HepG2 (cell line): ENCODE results near the gene CATSPERD. TPM values are rescaled to one million over a fixed set of nuclear protein-coding genes. Genes with fewer than 3 reads are reported as not detected.
A peak's percentile ranks its signal among the peaks of the same experiment; 100 is the strongest.

ENCODE experiments used
- ATM ChIP-seq: fragments of 450-650 bp; IDR thresholded peaks from 2 replicates; pipeline ENCODE4 v1.7.1; 2017; ENCODE audit warnings: mild to moderate bottlenecking, borderline replicate concordance
- ELF3 ChIP-seq: IDR thresholded peaks from 2 replicates; pipeline ENCODE4 v1.6.1; 2016; ENCODE audit warnings: missing genetic modification reagents, missing compliant biosample characterization
- GATAD2A ChIP-seq: IDR thresholded peaks from 2 replicates; pipeline ENCODE4 v1.6.1; 2016
- JUNB ChIP-seq: sonication (generic); formaldehyde crosslinking; IDR thresholded peaks from 2 replicates; pipeline ENCODE4 v1.8.0; 2022; ENCODE audit warnings: missing genetic modification reagents, mild to moderate bottlenecking, borderline replicate concordance
- KMT2B ChIP-seq: IDR thresholded peaks from 2 replicates; pipeline ENCODE4 v1.6.1; 2016; ENCODE audit warnings: missing genetic modification reagents, missing compliant biosample characterization
- NFIB ChIP-seq: sonication (generic); formaldehyde crosslinking; IDR thresholded peaks from 2 replicates; pipeline ENCODE4 v1.9.0; 2021; ENCODE audit warnings: missing genetic modification reagents, mild to moderate bottlenecking, borderline replicate concordance
- SRSF9 ChIP-seq: fragments of 200-400 bp; formaldehyde crosslinking; IDR thresholded peaks from 2 replicates; pipeline ENCODE4 v1.6.1; 2018; ENCODE audit warnings: borderline replicate concordance, mild to moderate bottlenecking, low read depth, low read length; ENCODE audit not compliant: insufficient read depth, poor library complexity, severe bottlenecking
- ZIK1 ChIP-seq: sonication (generic); formaldehyde crosslinking; IDR thresholded peaks from 2 replicates; pipeline ENCODE4 v1.5.0; 2020; ENCODE audit warnings: mild to moderate bottlenecking, low read depth, missing genetic modification reagents, borderline replicate concordance
- ZNF138 ChIP-seq: sonication (generic); formaldehyde crosslinking; IDR thresholded peaks from 2 replicates; pipeline ENCODE4 v1.5.0; 2020; ENCODE audit warnings: mild to moderate bottlenecking, low read depth, missing genetic modification reagents
- ZNF543 ChIP-seq: sonication (generic); formaldehyde crosslinking; IDR thresholded peaks from 2 replicates; pipeline ENCODE4 v1.4.0; 2020; ENCODE audit warnings: mild to moderate bottlenecking, missing genetic modification reagents
- ZNF556 ChIP-seq: sonication (generic); formaldehyde crosslinking; IDR thresholded peaks from 2 replicates; pipeline ENCODE4 v1.4.0; 2020; ENCODE audit warnings: mild to moderate bottlenecking, missing genetic modification reagents, borderline replicate concordance
- ZNF614 ChIP-seq: IDR thresholded peaks from 2 replicates; pipeline ENCODE4 v1.6.1; 2018; ENCODE audit warnings: missing biosample characterization, missing genetic modification reagents, inconsistent platforms, borderline replicate concordance
- ZSCAN29 ChIP-seq: sonication (generic); formaldehyde crosslinking; conservative IDR thresholded peaks from 2 replicates; pipeline ENCODE4 v1.4.0; 2020; ENCODE audit warnings: mild to moderate bottlenecking, missing genetic modification reagents
- polyA plus RNA-seq, 8 experiments: library from polyadenylated mRNA; depleted of rRNA in 3 of 8; stranded (reverse) in 7 of 8; unstranded in 1 of 8; fragments of >200 nt; fragmentation: Illumina TruSeq in 4 of 8; extraction: Trizol in 4 of 8; gene quantifications; 2 replicates each; pipeline versions ENCODE4 v1.2.1 to v1.2.3, GENCODE V29; 2011 to 2016; ENCODE audit warnings: low read depth in 4 of 8, missing spikeins in 1 of 8, mixed read lengths in 1 of 8; ENCODE audit not compliant: insufficient read depth in 1 of 8
- total RNA-seq, 5 experiments: library from RNA; depleted of rRNA; stranded (reverse); fragments of >200 nt; fragmentation: Illumina TruSeq; extraction: Trizol; gene quantifications; 2 replicates each; pipeline ENCODE4 v1.2.3, GENCODE V29; 2016; ENCODE audit warnings: low read depth in 1 of 5
- TF ChIP-seq, protein P1 (sequence below): sonication (generic); IDR thresholded peaks from 2 replicates; pipeline ENCODE4 v1.6.1; 2016; ENCODE audit warnings: low read depth, borderline replicate concordance
- TF ChIP-seq, protein P2 (sequence below): sonication (generic); formaldehyde crosslinking; IDR thresholded peaks from 2 replicates; pipeline ENCODE4 v1.8.0; 2022; ENCODE audit warnings: mild to moderate bottlenecking, missing genetic modification reagents, borderline replicate concordance
- TF ChIP-seq, protein P3 (sequence below): sonication (generic); formaldehyde crosslinking; IDR thresholded peaks from 2 replicates; pipeline ENCODE4 v1.5.0; 2020; ENCODE audit warnings: missing genetic modification reagents
- TF ChIP-seq, protein P4 (sequence below): sonication (generic); formaldehyde crosslinking; IDR thresholded peaks from 2 replicates; pipeline ENCODE4 v1.5.0; 2020; ENCODE audit warnings: mild to moderate bottlenecking, missing genetic modification reagents, borderline replicate concordance
- TF ChIP-seq, protein P5 (sequence below): sonication (generic); formaldehyde crosslinking; IDR thresholded peaks from 2 replicates; pipeline ENCODE4 v1.4.0; 2020; ENCODE audit warnings: missing genetic modification reagents, borderline replicate concordance

Gene CATSPERD
- total and polyA plus RNA-seq, 2 of the 13 experiments (the other 11 are each of a cell fraction or from before 2014, with no cell fraction given), result 0.04 TPM; not detected in 1

DNA sequence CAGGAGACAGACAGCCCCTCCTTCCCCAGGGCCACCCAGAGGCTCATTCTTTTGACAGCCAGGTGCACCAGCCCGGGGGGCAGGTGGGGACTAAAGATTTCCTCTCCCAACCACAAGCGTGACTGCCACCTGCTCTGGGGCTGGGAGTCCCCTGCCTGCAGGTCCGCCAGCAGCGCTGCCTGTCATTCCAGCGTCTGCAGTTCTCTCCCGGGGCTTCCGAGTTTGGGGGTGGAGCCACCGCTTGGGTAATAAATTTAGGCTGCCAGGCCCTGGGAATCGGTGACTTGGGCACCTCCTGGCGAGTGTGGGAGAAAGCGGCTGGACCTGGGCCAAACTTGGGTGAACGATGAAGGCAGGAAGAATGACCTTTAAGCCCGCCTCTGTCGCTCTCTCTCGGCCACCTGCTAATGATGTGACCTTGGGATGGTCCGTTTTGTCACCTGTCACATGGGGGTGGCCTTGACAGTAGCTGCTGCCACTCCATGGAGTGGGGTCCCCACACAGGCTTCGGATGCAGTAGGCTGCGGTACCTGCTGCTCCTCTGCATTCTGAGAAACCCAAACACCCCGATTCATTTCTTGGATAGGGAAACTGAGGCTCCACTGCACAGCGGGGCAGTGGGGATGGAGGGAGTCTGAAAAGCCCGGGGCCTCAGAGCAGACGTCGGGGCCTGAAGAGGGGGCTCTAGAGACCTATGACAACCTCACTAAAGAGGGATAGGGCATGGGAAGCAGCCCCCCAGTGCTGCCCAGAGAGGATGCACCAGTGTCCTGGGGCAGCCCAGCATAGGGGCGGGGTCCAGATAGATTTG is 106.3 kb downstream of the CATSPERD start (continued):
- TF ChIP-seq ZSCAN29 (CRISPR knock-in tag) (peak; percentile 73; the same call in 1 of the 2 replicates), KMT2B (no peak), JUNB (no peak), ZNF556 (0 out of 2 replicates have a peak, but pooled peaks have one; percentile 64), ZNF614 (CRISPR knock-in tag) (peak; percentile 72; the same call in 1 of the 2 replicates), ZNF543 (0 out of 2 replicates have a peak, but pooled peaks have one; percentile 43), ZIK1 (peak; percentile 56; the same call in 1 of the 2 replicates), ELF3 (CRISPR knock-in tag) (peak; percentile 35; the same call in 1 of the 2 replicates), SRSF9 (no peak), ATM (no peak), NFIB (CRISPR knock-in tag) (no peak), GATAD2A (CRISPR knock-in tag) (peak; percentile 77), ZNF138 (CRISPR knock-in tag) (no peak)
- TF ChIP-seq, protein P1, sequence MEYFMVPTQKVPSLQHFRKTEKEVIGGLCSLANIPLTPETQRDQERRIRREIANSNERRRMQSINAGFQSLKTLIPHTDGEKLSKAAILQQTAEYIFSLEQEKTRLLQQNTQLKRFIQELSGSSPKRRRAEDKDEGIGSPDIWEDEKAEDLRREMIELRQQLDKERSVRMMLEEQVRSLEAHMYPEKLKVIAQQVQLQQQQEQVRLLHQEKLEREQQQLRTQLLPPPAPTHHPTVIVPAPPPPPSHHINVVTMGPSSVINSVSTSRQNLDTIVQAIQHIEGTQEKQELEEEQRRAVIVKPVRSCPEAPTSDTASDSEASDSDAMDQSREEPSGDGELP, result peak; percentile 85
- TF ChIP-seq, protein P2, sequence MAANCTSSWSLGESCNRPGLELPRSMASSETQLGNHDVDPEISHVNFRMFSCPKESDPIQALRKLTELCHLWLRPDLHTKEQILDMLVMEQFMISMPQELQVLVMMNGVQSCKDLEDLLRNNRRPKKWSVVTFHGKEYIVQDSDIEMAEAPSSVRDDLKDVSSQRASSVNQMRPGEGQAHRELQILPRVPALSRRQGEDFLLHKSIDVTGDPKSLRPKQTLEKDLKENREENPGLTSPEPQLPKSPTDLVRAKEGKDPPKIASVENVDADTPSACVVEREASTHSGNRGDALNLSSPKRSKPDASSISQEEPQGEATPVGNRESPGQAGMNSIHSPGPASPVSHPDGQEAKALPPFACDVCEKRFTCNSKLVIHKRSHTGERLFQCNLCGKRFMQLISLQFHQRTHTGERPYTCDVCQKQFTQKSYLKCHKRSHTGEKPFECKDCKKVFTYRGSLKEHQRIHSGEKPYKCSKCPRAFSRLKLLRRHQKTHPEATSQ, result 0 out of 2 replicates have a peak, but pooled peaks have one; percentile 38
- TF ChIP-seq, protein P3, sequence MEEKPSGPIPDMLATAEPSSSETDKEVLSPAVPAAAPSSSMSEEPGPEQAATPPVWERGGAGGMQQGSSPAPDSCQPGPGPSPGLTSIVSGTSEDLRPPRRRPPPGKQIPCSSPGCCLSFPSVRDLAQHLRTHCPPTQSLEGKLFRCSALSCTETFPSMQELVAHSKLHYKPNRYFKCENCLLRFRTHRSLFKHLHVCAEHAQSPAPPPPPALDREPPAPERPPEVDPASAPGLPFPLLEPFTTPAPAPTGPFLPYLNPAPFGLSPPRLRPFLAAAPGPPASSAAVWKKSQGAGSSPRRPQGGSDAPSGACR (CRISPR knock-in tag), result peak; percentile 70; the same call in 1 of the 2 replicates
- TF ChIP-seq, protein P4, sequence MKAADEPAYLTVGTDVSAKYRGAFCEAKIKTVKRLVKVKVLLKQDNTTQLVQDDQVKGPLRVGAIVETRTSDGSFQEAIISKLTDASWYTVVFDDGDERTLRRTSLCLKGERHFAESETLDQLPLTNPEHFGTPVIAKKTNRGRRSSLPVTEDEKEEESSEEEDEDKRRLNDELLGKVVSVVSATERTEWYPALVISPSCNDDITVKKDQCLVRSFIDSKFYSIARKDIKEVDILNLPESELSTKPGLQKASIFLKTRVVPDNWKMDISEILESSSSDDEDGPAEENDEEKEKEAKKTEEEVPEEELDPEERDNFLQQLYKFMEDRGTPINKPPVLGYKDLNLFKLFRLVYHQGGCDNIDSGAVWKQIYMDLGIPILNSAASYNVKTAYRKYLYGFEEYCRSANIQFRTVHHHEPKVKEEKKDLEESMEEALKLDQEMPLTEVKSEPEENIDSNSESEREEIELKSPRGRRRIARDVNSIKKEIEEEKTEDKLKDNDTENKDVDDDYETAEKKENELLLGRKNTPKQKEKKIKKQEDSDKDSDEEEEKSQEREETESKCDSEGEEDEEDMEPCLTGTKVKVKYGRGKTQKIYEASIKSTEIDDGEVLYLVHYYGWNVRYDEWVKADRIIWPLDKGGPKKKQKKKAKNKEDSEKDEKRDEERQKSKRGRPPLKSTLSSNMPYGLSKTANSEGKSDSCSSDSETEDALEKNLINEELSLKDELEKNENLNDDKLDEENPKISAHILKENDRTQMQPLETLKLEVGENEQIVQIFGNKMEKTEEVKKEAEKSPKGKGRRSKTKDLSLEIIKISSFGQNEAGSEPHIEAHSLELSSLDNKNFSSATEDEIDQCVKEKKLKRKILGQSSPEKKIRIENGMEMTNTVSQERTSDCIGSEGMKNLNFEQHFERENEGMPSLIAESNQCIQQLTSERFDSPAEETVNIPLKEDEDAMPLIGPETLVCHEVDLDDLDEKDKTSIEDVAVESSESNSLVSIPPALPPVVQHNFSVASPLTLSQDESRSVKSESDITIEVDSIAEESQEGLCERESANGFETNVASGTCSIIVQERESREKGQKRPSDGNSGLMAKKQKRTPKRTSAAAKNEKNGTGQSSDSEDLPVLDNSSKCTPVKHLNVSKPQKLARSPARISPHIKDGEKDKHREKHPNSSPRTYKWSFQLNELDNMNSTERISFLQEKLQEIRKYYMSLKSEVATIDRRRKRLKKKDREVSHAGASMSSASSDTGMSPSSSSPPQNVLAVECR (CRISPR knock-in tag), result peak; percentile 71
- TF ChIP-seq, protein P5, sequence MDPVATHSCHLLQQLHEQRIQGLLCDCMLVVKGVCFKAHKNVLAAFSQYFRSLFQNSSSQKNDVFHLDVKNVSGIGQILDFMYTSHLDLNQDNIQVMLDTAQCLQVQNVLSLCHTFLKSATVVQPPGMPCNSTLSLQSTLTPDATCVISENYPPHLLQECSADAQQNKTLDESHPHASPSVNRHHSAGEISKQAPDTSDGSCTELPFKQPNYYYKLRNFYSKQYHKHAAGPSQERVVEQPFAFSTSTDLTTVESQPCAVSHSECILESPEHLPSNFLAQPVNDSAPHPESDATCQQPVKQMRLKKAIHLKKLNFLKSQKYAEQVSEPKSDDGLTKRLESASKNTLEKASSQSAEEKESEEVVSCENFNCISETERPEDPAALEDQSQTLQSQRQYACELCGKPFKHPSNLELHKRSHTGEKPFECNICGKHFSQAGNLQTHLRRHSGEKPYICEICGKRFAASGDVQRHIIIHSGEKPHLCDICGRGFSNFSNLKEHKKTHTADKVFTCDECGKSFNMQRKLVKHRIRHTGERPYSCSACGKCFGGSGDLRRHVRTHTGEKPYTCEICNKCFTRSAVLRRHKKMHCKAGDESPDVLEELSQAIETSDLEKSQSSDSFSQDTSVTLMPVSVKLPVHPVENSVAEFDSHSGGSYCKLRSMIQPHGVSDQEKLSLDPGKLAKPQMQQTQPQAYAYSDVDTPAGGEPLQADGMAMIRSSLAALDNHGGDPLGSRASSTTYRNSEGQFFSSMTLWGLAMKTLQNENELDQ (CRISPR knock-in tag), result no peak
